Measurements from ENCODE around the gene LAMP2.

DNA sequence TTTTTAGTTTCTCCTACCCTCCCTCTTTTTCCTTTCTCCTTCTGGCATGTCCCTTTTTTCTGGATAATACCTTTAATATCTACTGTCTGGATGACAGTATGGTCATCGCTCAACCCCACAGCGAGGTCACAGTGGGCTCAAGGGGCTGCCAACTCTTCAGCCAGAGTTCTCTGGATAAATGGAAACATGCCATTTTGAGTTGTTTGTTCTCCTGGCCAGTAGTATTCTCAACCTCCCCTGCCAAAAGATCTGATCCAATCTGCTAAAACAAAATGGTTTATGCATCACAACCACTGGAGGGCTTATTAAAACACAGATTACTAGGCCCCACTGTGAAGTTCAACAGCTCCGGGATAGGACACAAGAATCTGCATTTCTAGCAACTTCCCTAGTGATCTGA lies 5.0 kb upstream of the LAMP2 start:
- TF ChIP-seq, protein P1, sequence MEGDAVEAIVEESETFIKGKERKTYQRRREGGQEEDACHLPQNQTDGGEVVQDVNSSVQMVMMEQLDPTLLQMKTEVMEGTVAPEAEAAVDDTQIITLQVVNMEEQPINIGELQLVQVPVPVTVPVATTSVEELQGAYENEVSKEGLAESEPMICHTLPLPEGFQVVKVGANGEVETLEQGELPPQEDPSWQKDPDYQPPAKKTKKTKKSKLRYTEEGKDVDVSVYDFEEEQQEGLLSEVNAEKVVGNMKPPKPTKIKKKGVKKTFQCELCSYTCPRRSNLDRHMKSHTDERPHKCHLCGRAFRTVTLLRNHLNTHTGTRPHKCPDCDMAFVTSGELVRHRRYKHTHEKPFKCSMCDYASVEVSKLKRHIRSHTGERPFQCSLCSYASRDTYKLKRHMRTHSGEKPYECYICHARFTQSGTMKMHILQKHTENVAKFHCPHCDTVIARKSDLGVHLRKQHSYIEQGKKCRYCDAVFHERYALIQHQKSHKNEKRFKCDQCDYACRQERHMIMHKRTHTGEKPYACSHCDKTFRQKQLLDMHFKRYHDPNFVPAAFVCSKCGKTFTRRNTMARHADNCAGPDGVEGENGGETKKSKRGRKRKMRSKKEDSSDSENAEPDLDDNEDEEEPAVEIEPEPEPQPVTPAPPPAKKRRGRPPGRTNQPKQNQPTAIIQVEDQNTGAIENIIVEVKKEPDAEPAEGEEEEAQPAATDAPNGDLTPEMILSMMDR (IDR thresholded peaks at IDR 0.05; ENCODE audit: insufficient read depth, low read length, poor library complexity, severe bottlenecking) = no peak
- no peak for TF ChIP-seq EZH2phosphoT487 (conservative IDR thresholded peaks at IDR 0.05; ENCODE audit: low read length)

All from SU-DHL-6 (cell line).